ENCODE data around the gene GRPR. TPM values are rescaled to one million over a fixed set of nuclear protein-coding genes. Genes with fewer than 3 reads are reported as not detected.

Gene GRPR
- total and polyA plus RNA-seq, 10 of the 15 experiments (the other 5 are each of a cell fraction or from before 2014, with no cell fraction given): 0.10 to 3.7 (median 0.21) TPM; not detected in 1

DNA sequence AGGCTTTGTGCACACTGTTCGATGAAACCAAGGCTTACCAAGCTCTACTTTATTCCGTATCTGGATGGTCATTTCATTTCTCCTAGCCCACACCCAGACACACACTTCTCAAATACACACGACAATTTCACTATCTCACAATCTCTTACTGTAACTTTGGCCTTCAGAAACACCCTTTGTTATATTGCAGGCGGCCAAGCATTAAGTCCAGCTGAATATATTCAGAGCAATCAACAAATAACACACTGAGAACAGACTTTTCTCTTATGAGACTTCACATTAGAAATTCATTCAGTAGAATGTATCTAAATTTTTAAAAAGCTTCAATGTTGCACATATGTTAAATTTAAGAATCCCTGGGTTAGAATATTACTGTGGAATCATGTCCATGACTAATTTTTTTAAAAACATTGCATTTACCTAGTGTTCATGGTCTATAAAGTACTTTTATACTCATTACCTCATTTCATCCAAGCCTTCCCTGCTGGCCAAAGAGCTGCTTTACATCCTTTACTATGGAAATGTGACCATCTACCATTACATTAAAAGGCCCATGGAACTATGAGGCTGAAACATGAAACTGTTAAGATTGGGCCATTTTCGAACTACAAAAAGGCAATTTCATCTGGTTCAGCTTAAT lies 33.4 kb downstream of the GRPR start:
- no peak for TF ChIP-seq ZNF24 (IDR thresholded peaks at IDR 0.05)
- no peak for TF ChIP-seq MYB (IDR thresholded peaks at IDR 0.05; ENCODE audit: borderline replicate concordance, low read depth, low read length)
- TF ChIP-seq, protein P1, sequence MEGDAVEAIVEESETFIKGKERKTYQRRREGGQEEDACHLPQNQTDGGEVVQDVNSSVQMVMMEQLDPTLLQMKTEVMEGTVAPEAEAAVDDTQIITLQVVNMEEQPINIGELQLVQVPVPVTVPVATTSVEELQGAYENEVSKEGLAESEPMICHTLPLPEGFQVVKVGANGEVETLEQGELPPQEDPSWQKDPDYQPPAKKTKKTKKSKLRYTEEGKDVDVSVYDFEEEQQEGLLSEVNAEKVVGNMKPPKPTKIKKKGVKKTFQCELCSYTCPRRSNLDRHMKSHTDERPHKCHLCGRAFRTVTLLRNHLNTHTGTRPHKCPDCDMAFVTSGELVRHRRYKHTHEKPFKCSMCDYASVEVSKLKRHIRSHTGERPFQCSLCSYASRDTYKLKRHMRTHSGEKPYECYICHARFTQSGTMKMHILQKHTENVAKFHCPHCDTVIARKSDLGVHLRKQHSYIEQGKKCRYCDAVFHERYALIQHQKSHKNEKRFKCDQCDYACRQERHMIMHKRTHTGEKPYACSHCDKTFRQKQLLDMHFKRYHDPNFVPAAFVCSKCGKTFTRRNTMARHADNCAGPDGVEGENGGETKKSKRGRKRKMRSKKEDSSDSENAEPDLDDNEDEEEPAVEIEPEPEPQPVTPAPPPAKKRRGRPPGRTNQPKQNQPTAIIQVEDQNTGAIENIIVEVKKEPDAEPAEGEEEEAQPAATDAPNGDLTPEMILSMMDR (IDR thresholded peaks at IDR 0.05 in 2 of 3, conservative IDR thresholded peaks at IDR 0.05 in 1 of 3; ENCODE audit: control insufficient read depth in 2 of 3, extremely low read depth in 1 of 3, insufficient read depth in 1 of 3, low read depth in 3 of 3, low read length in 3 of 3): no peak
- no peak for TF ChIP-seq EED (IDR thresholded peaks at IDR 0.05; ENCODE audit: low read depth)
- TF ChIP-seq ATF7 (IDR thresholded peaks at IDR 0.05; ENCODE audit: low read depth): no peak
- ChIA-PET POLR2A (no interaction called here), SMC1A (ENCODE audit: uncharacterized antibody, unreplicated experiment) (interaction anchor here (0.8 to 1.2 kb wide), 2 partner anchors 11 to 283 kb away, joined by 3 read pairs; no protein-coding TSS in a partner anchor), RAD21 (ENCODE audit: unreplicated experiment) (no interaction called here), CTCF (interaction anchor here (0.5 to 1.9 kb wide), 3 partner anchors 10 to 101 kb away, joined by 4 to 6 read pairs (median 5); no protein-coding TSS in a partner anchor)
- H3K9me3 ChIP-seq (replicated peaks; ENCODE audit: control insufficient read depth, insufficient read depth, low read length): no peaks in the 10 kb centered on the region
- H3K4me3 ChIP-seq: no peak overlapping the region
- H3K4me2 ChIP-seq (ENCODE audit: control insufficient read depth, insufficient read depth): no peak overlapping the region
- intact Hi-C loops (cut with micrococcal nuclease; ENCODE audit: unreplicated experiment): no loop called here
- ATAC-seq: no peak
- no peak overlapping the region for H2AFZ ChIP-seq (ENCODE audit: control insufficient read depth, low read depth, low read length)
- FAIRE-seq: no peak
- H4K20me1 ChIP-seq (ENCODE audit: control insufficient read depth, insufficient read depth): no peaks in the 10 kb centered on the region
- no peaks in the 10 kb centered on the region for H3K4me1 ChIP-seq (ENCODE audit: control insufficient read depth, insufficient read depth, low read length)
- WGBS (ENCODE audit: insufficient coverage, insufficient replicate concordance, low lambda C conversion rate, missing lambda C conversion rate): 13% methylated on average over 5 of the region's 5 CpGs
- BruUV-seq (replicated peaks): no TSS peak
- in situ Hi-C loops (cut with MboI): no loop called here
- H3K27ac ChIP-seq (ENCODE audit: control insufficient read depth, insufficient read depth): no peak overlapping the region
- H3K36me3 ChIP-seq (ENCODE audit: control insufficient read depth in 2 of 2, insufficient read depth in 2 of 2, low read length in 1 of 2): no peaks in the 10 kb centered on the region
- no peaks in the 10 kb centered on the region for H3K79me2 ChIP-seq (ENCODE audit: control insufficient read depth, insufficient read depth, low read length)
- no peaks in the 10 kb centered on the region for H3K27me3 ChIP-seq (replicated peaks in 1 of 2; ENCODE audit: control insufficient read depth in 2 of 2, insufficient read depth in 2 of 2, low read length in 1 of 2)
- H3K9ac ChIP-seq (ENCODE audit: control insufficient read depth, insufficient read depth, low read length): no peak overlapping the region
- DNase-seq (ENCODE audit: low read depth, low spot score): no peak
